PC-9 (cell line): ENCODE measurements around the gene RPL23.

Experiments used
- EZH2 ChIP-seq: fragments of 200-600 bp; sonication (generic); IDR thresholded peaks from 2 replicates; pipeline ENCODE4 v1.8.0; 2017; ENCODE audit warnings: antibody characterized with exemption, low read depth
- TF ChIP-seq, protein P1 (sequence below): fragments of 200-600 bp; sonication (generic); conservative IDR thresholded peaks from 2 replicates; pipeline ENCODE4 v1.6.1; 2017; ENCODE audit warnings: mixed run types, antibody characterized with exemption, mild to moderate bottlenecking, moderate library complexity

DNA sequence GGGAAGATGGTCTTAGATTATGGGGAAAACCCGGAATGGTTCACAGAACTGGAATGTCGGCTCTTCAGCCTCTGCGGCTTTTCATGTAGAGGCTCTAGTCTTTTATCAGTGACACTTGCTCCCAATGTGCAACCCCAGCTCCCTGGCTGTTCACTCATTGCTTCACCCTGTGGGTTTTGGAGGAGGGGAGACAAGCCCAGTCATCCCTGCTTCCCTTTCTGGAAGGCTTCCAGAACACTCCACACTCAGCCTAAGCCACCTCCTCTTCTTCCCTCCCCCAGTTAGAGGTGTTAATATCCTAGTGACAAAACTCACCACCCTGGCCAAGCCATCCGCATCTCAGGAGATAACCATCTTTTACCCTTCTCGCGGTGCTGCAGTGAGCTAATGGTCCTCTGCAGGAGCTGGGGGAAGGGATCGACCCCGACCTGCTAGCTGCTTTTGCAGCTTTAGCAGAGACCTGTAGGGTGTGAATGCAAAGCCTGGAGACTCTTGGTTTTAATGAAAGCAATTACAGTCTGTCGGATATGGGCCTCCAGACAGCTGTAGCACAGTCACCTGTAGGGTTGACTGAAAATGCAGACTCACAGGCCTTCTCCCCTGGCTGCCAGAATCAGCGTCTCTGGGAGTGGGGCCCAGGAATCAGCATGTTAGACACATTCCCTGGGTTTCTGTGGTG, 47.6 kb upstream of the RPL23 start:
- TF ChIP-seq, protein P1, sequence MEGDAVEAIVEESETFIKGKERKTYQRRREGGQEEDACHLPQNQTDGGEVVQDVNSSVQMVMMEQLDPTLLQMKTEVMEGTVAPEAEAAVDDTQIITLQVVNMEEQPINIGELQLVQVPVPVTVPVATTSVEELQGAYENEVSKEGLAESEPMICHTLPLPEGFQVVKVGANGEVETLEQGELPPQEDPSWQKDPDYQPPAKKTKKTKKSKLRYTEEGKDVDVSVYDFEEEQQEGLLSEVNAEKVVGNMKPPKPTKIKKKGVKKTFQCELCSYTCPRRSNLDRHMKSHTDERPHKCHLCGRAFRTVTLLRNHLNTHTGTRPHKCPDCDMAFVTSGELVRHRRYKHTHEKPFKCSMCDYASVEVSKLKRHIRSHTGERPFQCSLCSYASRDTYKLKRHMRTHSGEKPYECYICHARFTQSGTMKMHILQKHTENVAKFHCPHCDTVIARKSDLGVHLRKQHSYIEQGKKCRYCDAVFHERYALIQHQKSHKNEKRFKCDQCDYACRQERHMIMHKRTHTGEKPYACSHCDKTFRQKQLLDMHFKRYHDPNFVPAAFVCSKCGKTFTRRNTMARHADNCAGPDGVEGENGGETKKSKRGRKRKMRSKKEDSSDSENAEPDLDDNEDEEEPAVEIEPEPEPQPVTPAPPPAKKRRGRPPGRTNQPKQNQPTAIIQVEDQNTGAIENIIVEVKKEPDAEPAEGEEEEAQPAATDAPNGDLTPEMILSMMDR, result no peak
- TF ChIP-seq EZH2, result no peak
